HG03354 (cell line): ENCODE measurements around the gene TBCEL.
"Not testable (repeated sequence)": the region's sequence is repeated elsewhere in the genome, so short reads cannot be mapped to it uniquely, and the experiment has no call there.

Experiments used
- ATAC-seq: cut with Tn5 transposase; IDR thresholded peaks from one replicate; pipeline ENCODE4 v1.9.1; 2021; ENCODE audit warnings: mild to moderate bottlenecking; ENCODE audit not compliant: unreplicated experiment, poor library complexity, severe bottlenecking

Gene TBCEL

GRCh38 chr11:121099364-121099763 lies 75.5 kb downstream of the TBCEL start:
- ATAC-seq = no peak

- ATAC-seq = no peak
Observed at GRCh38 chr11:121099885-121100284, 76.0 kb downstream of the TBCEL start.

GRCh38 chr11:121100943-121101342 lies 77.0 kb downstream of the TBCEL start, which contains the start of gene TECTA:
Gene TECTA, plus strand, starts transcription at chr11:121101243. Its CDS starts 1,423 bp downstream, at chr11:121102666.
- ATAC-seq = no peak

DNA sequence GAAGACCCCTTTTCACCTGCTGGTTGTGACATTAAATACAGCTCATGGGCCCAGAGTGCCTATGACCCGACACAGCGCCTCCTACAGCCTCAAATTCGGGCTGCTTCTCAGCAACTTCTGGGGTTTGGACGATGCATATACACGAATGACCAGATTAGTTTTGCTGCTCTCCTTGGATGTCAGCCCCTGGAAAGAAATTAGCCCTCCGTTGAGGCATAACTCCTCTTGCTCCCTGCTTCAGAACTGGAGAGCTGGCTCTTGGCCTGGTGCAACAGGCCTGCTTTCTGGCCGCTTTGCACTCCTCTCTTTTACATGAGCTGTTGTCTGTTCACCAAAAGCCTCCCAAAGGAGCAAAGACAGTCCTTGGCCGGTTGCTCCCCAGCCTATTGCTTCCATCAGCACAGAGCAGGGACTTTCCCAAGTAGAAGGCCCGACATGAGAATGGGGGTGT lies 80.4 kb downstream of the TBCEL start:
- ATAC-seq = no peak

DNA sequence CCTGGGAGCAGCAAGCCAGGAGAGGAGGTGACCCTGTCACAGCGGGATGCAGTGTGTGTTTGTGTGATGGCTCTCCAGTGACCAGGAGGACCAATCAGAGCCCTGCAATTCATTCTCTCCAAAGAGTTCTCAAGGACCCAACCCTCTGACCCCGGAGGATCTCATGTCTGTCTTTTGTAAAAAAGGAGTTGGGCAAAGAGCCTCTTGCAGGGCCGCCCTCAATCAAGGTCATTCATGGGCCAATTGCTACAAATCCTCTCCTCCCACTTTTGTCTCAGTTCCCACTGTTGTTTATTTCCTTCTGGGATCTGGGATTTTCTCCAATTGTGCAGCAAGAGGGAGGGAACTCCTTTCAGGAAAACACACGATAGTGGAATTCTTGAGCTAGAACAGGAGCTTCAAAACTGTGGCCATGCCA lies 81.2 kb downstream of the TBCEL start:
- no peak for ATAC-seq

GRCh38 chr11:121105481-121106195 lies 81.7 kb downstream of the TBCEL start:
- no peak for ATAC-seq

- no peak for ATAC-seq
Observed at GRCh38 chr11:121106812-121107211, 82.9 kb downstream of the TBCEL start.

GRCh38 chr11:121108413-121108812 lies 84.5 kb downstream of the TBCEL start:
- ATAC-seq = no peak

DNA sequence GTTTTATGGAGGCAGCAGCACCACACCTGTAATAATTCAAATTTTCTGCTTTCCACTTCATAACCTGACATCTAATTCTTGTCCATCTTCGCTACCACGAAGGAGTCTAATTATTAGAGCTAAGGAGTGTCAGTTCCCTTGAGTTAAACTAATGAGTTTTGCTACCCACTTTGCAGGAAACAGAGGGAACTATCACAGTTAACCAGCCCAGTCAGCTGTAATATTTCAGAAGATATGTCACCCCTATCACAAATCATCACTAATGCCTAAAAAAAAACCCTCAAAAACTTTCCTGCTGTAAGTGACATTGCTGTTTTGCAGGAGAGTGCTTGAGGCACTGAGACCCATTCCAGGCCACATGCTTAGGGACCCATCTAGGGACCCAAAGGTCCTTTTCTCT lies 85.6 kb downstream of the TBCEL start:
- ATAC-seq = no peak

DNA sequence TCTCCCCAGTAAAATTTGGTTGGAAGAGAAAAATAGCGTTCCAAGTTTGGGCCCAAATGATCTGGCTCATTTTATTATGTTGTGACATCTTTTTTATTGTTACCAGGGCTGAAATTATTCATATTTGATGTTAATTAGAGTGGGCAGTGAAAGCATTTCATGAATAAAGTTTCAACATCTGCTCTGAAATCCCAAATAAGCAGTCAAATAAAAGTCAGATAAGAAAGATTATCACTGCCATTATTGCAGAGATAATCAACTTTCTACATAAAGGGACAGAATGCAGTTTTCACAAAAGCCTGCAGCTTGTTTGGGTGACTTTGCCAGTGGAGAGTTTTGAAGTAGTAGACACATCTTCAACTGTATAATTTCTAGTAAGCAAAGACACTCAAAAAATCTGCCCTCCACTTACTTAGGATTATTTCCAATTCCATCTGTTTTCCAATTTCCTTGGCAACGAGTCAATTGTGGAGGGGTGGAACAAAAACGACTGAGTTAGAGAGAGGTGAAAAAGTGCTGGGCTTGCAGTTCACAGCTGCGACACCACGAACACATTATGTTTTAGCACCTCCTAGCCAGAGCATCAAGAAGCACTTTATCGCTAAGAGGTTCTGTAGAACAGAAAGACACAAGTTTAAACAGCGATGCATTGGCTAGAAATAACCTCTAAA lies 86.1 kb downstream of the TBCEL start:
- ATAC-seq = no peak

DNA sequence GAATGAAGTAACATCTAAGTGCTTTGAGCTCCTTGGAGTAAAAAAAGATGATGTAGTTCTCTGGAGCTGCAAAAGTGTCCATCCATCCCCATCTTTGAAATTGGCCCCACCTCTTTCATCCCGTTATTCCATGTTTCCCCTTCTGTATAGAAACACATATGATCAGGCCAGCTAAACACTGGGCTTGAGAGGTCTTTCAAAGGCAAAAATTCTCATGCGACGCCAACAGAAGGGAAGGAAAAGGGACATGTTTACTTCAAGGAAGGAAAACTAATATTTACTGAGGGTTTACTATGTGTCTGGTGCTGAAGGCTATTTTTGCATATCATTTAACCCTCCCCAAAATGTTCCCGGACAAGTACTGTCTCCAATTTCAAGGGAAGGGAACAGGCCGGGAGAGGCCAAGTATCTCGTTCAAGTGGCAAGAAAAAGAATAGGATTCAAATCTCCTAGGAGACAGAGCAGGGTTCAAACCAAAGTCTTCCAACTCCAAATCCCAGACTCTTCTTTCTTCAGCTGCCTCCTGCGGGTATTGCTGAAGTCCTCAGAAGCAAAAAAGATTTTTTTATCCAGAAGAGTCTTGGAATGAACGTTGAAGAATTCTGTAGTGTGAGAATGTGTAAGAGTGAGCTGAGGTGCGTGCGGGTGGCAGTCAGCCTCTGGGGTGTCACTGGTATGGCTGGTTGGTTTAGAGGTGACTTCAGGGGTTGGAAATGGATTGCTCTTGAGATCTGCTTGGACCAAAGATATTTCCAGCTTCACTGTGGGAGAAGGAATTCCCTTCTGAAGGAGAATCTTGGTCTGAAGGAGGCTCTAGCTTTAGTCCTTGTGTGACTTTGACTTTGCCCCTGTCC lies 87.2 kb downstream of the TBCEL start:
- ATAC-seq = no peak

DNA sequence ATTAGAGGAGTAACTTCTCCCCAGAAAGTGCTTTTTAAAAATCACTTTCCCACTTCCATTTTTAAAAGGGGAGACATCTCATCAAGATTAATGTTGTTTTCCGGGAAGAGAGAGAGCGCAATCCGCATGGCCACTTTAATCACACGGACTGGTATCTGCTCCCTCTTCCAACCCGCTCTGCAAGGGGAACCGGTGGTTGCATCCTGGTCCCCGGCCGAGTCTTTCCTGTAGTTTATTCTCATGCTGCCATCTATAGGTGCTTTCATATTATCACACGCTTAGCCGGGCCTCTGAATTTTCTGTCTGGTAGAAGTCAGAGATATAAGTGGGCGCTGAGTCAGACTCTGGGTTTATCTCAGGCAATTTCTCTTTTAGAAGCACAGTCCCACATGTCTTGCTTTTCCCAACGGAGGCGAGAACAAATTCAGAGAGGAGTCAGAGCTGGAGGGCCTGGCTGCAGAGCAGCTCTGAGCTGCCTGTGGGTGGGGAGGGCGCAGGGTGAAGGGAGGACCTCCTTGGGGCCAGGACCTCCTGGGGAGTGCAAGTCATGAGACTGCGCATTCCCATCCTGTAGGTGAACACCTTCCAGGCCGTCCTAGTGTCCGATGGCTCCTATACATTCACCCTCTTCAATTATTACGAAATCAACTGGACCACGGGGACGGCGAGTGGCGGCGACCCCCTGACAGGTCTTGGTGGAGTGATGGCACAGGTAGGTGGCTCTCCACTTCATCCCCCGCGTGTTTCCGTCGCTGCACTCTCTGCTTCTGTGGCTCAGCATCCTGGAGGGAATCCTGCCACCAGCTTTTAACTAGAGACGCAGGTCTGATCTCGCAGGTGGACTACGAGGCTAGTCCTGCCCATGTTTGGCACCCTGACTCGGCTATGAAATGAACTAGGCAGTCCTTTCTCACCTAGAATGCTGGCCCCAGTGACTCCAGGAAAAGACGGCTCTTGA lies 88.9 kb downstream of the TBCEL start:
- peak; percentile 72 for ATAC-seq

DNA sequence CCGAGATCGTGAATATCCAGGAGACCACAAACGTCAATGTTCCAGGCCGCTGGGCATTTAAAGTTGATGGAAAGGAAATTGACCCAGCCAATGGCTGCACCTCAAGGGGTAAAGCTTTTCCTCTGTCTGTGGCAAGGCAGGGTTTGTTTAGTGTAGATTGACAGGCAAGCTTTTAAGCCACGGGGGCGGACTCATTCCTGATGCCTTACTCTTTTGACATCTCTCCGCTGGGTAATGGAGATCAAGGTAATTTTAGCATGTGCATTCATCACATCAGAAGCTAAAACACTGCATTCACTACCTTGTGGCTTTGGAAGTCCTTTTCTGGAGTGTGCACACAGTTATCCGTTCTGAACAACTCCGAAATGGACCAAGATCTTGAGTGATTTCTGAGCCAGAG lies 89.7 kb downstream of the TBCEL start:
- ATAC-seq = no peak

DNA sequence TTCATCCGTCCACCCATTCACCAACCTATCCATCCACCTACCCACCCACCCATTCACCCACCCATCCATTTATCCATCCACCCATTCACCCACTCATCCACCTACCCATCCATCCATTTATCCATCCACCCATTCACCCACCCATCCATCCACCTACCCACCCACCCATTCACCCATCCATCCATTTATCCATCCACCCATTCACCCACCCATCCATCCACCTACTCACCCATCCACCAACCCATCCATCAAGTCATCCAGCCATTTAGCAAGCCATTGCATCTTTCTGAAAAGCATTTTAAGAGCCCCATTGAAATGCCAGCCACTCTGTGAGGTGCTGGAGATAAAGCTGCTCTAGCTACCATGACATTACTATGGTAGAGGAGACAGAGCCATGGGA lies 91.1 kb downstream of the TBCEL start:
- ATAC-seq = not testable (repeated sequence)

DNA sequence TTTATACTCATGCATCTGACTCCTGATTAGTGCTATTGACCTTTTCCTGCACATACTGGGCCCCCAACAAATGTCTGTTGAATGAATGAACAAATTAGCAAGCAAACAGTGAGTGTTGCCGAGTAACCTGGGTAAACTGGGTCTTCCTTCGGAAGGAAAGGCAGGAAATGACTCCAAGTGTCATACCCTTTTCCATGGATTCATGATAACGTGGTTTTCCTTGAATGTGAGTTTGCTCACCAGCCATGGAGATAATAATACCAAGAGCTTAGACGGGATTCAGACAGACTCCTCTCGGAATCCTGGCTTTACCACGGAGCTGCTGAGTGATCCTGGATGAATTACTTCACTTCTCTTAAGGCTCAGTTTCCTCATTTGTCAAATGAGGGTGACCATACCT lies 93.9 kb downstream of the TBCEL start:
- no peak for ATAC-seq

DNA sequence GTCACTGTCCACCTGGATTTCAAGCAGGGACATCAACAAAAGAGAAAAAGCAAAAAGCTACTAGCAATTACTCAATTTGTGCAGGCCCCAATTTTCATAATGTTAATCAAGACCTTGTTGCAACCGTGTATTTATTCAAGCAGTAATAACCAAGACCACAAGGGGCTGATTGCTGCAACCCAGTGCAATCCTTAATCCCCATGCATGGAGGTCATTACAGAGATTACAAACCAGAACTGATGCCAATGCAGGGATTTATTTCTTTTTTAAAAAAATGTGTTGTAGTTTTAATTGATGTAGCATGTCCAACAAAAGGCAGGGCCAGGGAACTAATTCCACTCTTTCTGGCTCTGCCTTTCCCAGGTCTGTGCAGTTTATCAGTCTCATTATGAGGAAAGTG lies 95.5 kb downstream of the TBCEL start:
- no peak for ATAC-seq

- no peak for ATAC-seq
Observed at GRCh38 chr11:121122328-121122727, 98.4 kb downstream of the TBCEL start.

DNA sequence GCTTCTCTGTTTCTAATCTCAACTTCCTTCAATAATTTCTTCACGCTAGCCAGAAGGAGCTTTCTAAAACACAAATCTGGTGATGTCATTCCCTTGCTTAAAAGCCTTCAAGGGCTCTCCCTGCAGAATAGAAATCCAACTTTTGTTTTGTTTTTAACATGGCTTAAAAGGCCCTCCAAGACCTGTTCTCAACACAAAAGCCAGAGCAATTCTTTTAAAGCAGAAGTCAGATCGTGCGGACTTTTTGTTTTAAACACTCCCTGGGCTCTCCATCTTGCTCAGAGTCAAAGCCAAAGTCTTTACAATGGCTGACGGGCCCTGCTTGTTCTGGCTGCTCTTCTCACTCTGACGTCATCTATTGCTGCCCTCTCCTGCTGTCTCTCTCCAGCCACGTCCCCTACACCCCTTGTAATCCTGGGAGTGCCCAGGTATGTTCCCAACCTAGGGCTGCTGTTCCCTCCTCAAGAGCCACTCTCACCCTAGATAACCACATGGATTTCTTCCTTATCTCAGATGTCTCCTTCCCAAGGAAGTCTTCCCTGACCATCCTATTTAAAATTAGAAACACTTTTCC lies 99.7 kb downstream of the TBCEL start:
- no peak for ATAC-seq

DNA sequence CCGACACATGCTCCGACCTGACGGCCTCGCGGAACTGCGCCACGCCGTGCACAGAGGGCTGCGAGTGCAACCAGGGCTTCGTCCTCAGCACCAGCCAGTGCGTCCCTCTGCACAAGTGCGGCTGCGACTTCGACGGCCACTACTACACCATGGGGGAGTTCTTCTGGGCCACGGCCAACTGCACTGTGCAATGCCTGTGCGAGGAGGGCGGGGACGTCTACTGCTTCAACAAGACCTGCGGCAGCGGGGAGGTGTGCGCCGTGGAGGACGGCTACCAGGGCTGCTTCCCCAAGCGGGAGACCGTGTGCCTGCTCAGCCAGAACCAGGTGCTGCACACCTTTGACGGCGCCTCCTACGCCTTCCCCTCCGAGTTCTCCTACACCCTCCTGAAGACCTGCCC lies 103.9 kb downstream of the TBCEL start:
- ATAC-seq = no peak
